ENCODE data around the gene TLCD3B. TPM values are rescaled to one million over a fixed set of nuclear protein-coding genes. Genes with fewer than 3 reads are reported as not detected.
"Not testable (repeated sequence)": the region's sequence is repeated elsewhere in the genome, so short reads cannot be mapped to it uniquely, and the experiment has no call there.

TLCD3B gene
- total RNA-seq, 1 donor from 2014 or later, result 1.5 TPM

DNA sequence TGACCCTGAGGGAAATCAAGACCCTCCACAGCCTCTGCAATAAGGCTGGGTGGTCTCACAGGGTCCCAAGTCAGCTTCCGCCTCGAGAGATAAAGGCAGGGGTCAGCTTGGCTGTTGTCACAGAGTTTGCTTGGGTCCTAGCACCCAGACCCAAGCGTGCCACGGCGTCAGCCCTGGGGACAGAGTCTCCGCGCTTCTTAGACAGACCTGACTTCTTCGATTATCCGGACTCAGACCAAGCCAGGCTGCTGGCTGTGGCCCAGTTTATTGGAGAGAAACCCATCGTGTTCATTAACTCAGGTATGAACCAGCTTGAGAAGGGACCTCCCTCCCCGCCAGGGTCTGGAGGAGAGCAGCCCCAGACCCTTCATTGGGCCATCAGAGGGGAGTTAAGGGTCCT lies 7.5 kb downstream of the TLCD3B start:
- Mint-ChIP-seq H3K9me3 (ENCODE audit: low read depth) (no peaks in the 10 kb centered on the region), H3K4me3 (ENCODE audit: low read depth) (no peak overlapping the region), H3K36me3 (ENCODE audit: insufficient read depth) (no peaks in the 10 kb centered on the region), H3K27me3 (peaks cover 32% of the 10 kb centered on the region), H3K27ac (no peak overlapping the region), H3K4me1 (ENCODE audit: low read depth) (no peaks in the 10 kb centered on the region)
- TF ChIP-seq, protein P1, sequence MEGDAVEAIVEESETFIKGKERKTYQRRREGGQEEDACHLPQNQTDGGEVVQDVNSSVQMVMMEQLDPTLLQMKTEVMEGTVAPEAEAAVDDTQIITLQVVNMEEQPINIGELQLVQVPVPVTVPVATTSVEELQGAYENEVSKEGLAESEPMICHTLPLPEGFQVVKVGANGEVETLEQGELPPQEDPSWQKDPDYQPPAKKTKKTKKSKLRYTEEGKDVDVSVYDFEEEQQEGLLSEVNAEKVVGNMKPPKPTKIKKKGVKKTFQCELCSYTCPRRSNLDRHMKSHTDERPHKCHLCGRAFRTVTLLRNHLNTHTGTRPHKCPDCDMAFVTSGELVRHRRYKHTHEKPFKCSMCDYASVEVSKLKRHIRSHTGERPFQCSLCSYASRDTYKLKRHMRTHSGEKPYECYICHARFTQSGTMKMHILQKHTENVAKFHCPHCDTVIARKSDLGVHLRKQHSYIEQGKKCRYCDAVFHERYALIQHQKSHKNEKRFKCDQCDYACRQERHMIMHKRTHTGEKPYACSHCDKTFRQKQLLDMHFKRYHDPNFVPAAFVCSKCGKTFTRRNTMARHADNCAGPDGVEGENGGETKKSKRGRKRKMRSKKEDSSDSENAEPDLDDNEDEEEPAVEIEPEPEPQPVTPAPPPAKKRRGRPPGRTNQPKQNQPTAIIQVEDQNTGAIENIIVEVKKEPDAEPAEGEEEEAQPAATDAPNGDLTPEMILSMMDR (IDR thresholded peaks at IDR 0.05; ENCODE audit: unreplicated experiment), result no peak
- DNase-seq (ENCODE audit: low spot score, unreplicated experiment), result no peak

DNA sequence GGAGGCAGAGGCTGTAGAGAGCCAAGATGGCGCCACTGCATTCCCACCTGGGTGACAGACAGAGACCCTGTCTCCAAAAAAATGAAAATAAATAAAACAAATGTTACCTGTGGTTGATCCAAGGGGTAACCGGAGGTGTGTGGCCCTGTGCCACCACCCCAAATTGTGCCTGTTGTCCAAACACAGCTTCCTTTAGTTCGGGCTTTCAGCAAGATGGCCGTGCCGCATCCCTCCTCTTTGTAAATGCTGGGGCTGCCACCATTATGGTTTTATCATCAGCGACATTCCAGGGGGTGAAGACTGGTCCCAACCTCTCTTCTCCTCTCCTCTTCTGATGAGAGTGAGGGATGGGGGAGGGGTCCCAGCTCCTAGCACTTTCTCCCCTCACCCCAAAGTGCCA lies 8.2 kb downstream of the TLCD3B start, which contains the start of gene C16orf92:
Gene C16orf92 (plus strand): TSS at position 312 of the 400 bp plus-strand sequence. CDS start 143 bp downstream, outside the sequence.
- DNase-seq (ENCODE audit: low spot score, unreplicated experiment), result no peak
- Mint-ChIP-seq H3K27ac (no peak within 1 kb of the TSS), H3K4me1 (ENCODE audit: low read depth) (no peaks in the 10 kb centered on the region), H3K9me3 (ENCODE audit: low read depth) (no peaks in the 10 kb centered on the region), H3K27me3 (peaks cover 29% of the 10 kb centered on the region), H3K4me3 (ENCODE audit: low read depth) (no peak within 1 kb of the TSS), H3K36me3 (ENCODE audit: insufficient read depth) (no peaks in the 10 kb centered on the region)
- TF ChIP-seq, protein P1 (IDR thresholded peaks at IDR 0.05; ENCODE audit: unreplicated experiment), result no peak

DNA sequence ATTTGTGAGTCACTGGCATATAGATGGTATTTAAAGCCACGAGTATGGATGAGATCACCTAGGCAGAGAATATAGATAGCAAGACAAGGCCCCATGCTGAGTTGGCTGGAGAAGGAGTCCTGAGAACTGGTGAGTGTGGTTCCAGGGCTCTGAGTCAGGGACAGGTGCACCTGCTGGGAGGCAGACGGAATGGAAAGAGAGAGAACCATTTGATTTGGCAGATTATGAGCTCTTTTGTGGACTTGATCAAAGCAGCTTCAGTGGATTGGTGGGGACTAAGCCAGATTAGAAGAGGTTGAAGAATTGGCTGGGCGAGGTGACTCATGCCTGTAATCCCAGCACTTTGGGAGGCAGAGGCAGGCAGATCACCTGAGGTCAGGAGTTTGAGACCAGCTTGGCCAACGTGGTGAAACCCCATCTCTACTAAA lies 12.3 kb downstream of the TLCD3B start:
- peaks cover 4% of the 10 kb centered on the region for H3K4me1 Mint-ChIP-seq (ENCODE audit: low read depth)
- no peak overlapping the region for H3K27ac Mint-ChIP-seq
- no peaks in the 10 kb centered on the region for H3K36me3 Mint-ChIP-seq (ENCODE audit: insufficient read depth)
- TF ChIP-seq, protein P1 (IDR thresholded peaks at IDR 0.05; ENCODE audit: unreplicated experiment), result no peak
- no peak overlapping the region for H3K4me3 Mint-ChIP-seq (ENCODE audit: low read depth)
- H3K9me3 Mint-ChIP-seq (ENCODE audit: low read depth), result no peaks in the 10 kb centered on the region
- DNase-seq (ENCODE audit: low spot score, unreplicated experiment), result no peak
- H3K27me3 Mint-ChIP-seq, result peaks cover 9% of the 10 kb centered on the region

GRCh38 chr16:30017937-30018336 lies 13.1 kb downstream of the TLCD3B start:
- H3K27me3 Mint-ChIP-seq; H3K27ac Mint-ChIP-seq; H3K4me1 Mint-ChIP-seq (ENCODE audit: low read depth); DNase-seq (ENCODE audit: low spot score, unreplicated experiment); H3K4me3 Mint-ChIP-seq (ENCODE audit: low read depth); H3K36me3 Mint-ChIP-seq (ENCODE audit: insufficient read depth); H3K9me3 Mint-ChIP-seq (ENCODE audit: low read depth): not testable (repeated sequence)

- TF ChIP-seq, protein P1 (IDR thresholded peaks at IDR 0.05; ENCODE audit: unreplicated experiment), result no peak
- DNase-seq (ENCODE audit: low spot score, unreplicated experiment), result no peak
- Mint-ChIP-seq H3K4me1 (ENCODE audit: low read depth) (peaks cover 4% of the 10 kb centered on the region), H3K36me3 (ENCODE audit: insufficient read depth) (no peaks in the 10 kb centered on the region), H3K9me3 (ENCODE audit: low read depth) (no peaks in the 10 kb centered on the region), H3K4me3 (ENCODE audit: low read depth) (no peak overlapping the region), H3K27me3 (peaks cover 11% of the 10 kb centered on the region), H3K27ac (no peak overlapping the region)
Observed at GRCh38 chr16:30017277-30017656, 13.8 kb downstream of the TLCD3B start.

DNA sequence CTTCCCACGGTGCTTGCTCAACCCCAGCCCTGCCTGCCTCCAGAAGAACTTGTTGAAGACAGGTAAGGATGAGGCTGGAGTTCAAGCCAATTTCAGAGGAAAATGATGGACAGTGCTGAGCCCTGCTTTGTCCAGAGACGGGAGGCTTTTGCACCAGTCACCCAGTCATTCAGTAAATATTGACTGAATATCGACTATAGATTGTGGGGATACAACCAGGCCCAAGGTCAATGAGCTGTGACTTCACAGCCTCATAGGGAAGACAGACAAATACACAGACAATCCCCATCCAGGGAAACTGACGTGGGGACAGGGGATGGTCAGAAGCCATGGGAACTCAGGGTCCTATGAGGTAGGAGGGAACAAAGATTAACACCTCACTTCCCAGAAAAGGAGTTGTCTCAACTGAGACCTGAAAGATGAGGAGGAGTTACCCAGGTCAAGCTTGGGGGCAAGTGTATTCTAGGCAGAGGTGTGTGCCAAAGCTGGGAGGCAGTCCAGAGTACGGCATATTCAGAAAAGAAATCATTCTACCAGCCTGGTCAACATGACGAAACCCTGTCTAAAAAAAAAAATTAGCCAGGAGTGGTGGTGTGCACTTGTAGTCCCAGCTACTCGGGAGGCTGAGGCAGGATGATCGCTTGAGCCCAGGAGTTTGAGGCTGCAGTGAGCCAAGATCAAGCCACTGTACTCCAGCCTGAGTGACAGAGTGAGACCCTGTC lies 14.4 kb downstream of the TLCD3B start:
- H3K9me3 Mint-ChIP-seq (ENCODE audit: low read depth), result no peaks in the 10 kb centered on the region
- H3K27ac Mint-ChIP-seq, result no peak overlapping the region
- TF ChIP-seq, protein P1 (IDR thresholded peaks at IDR 0.05; ENCODE audit: unreplicated experiment), result no peak
- H3K4me1 Mint-ChIP-seq (ENCODE audit: low read depth), result peaks cover 7% of the 10 kb centered on the region
- peaks cover 1% of the 10 kb centered on the region for H3K36me3 Mint-ChIP-seq (ENCODE audit: insufficient read depth)
- H3K27me3 Mint-ChIP-seq, result peaks cover 16% of the 10 kb centered on the region
- H3K4me3 Mint-ChIP-seq (ENCODE audit: low read depth), result no peak overlapping the region
- DNase-seq (ENCODE audit: low spot score, unreplicated experiment), result no peak

DNA sequence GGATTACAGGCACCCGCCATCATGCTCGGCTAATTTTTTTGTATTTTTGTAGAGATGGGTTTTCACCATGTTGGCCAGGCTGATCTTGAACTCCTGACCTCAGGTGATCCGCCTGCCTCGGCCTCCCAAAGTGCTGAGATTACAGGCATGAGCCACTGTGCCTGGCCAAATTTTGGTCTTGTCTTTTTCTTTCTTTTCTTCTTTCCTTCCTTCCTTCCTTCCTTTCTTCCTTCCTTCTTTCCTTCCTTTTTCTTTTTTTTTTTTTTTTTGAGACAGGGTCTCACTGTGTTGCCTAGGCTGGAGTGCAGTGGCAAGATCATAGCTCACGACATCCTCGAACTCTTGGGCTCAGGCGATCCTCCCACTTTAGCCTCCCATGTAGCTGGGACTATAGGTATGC lies 15.6 kb downstream of the TLCD3B start:
- H3K4me3 Mint-ChIP-seq (ENCODE audit: low read depth); H3K36me3 Mint-ChIP-seq (ENCODE audit: insufficient read depth); DNase-seq (ENCODE audit: low spot score, unreplicated experiment); H3K4me1 Mint-ChIP-seq (ENCODE audit: low read depth); H3K27ac Mint-ChIP-seq; H3K9me3 Mint-ChIP-seq (ENCODE audit: low read depth): not testable (repeated sequence)
- peaks cover 20% of the 10 kb centered on the region for H3K27me3 Mint-ChIP-seq

DNA sequence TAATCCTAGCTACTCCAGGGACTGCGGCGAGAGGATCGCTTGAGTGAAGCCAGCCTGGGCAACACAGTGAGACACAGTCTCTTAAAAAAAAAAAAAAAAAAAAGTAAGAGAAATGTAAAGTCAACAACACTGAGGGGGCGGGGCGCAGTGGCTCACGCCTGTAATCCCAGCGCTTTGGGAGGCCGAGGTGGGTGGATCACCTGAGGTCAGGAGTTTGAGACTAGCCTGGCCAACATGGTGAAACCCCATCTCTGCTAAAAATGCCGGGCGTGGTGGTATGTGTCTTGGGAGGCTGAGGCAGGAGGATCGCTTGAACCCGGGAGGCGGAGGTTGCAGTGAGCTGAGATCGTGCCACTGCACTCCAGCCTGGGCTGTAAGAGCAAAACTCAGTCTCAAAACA lies 18.5 kb downstream of the TLCD3B start:
- not testable (repeated sequence) for H3K4me3 Mint-ChIP-seq (ENCODE audit: low read depth); H3K9me3 Mint-ChIP-seq (ENCODE audit: low read depth); H3K27ac Mint-ChIP-seq; DNase-seq (ENCODE audit: low spot score, unreplicated experiment); H3K36me3 Mint-ChIP-seq (ENCODE audit: insufficient read depth); H3K4me1 Mint-ChIP-seq (ENCODE audit: low read depth)
- peaks cover 39% of the 10 kb centered on the region for H3K27me3 Mint-ChIP-seq
